ENCODE results near the gene IGLL1.
"Not testable (repeated sequence)": the region's sequence is repeated elsewhere in the genome, so short reads cannot be mapped to it uniquely, and the experiment has no call there.

The IGLL1 gene

GRCh38 chr22:23539839-23540198 lies 40.3 kb downstream of the IGLL1 start:
- DNase-seq = not testable (repeated sequence)

GRCh38 chr22:23539135-23539838 lies 40.8 kb downstream of the IGLL1 start:
- peak; percentile 96 for DNase-seq

GRCh38 chr22:23538696-23539030 lies 41.4 kb downstream of the IGLL1 start:
- peak; percentile 16 for DNase-seq

GRCh38 chr22:23537830-23538695 lies 42.0 kb downstream of the IGLL1 start:
- peak; percentile 22 for DNase-seq

- peak; percentile 89 for DNase-seq
Observed at GRCh38 chr22:23537416-23537815, 42.7 kb downstream of the IGLL1 start.

GRCh38 chr22:23536821-23537345 lies 43.2 kb downstream of the IGLL1 start:
- peak; percentile 54 for DNase-seq

GRCh38 chr22:23535790-23536661 lies 44.1 kb downstream of the IGLL1 start:
- peak; percentile 72 for DNase-seq

GRCh38 chr22:23534851-23535717 lies 45.0 kb downstream of the IGLL1 start:
- no peak for DNase-seq

GRCh38 chr22:23534201-23534850 lies 45.8 kb downstream of the IGLL1 start:
- no peak for DNase-seq

- DNase-seq = peak; percentile 33
Observed at GRCh38 chr22:23533771-23534191, 46.3 kb downstream of the IGLL1 start.

GRCh38 chr22:23533328-23533762 lies 46.7 kb downstream of the IGLL1 start:
- peak; percentile 85 for DNase-seq

GRCh38 chr22:23532731-23533130 lies 47.4 kb downstream of the IGLL1 start:
- no peak for DNase-seq

- DNase-seq = no peak
Observed at GRCh38 chr22:23531966-23532705, 48.0 kb downstream of the IGLL1 start.

GRCh38 chr22:23531283-23531956 lies 48.7 kb downstream of the IGLL1 start:
- no peak for DNase-seq

- no peak for DNase-seq
Observed at GRCh38 chr22:23530766-23531282, 49.3 kb downstream of the IGLL1 start.

GRCh38 chr22:23530106-23530505 lies 50.0 kb downstream of the IGLL1 start:
- DNase-seq = no peak

GRCh38 chr22:23529166-23530103 lies 50.7 kb downstream of the IGLL1 start:
- no peak for DNase-seq

- no peak for DNase-seq
Observed at GRCh38 chr22:23527971-23528740, 51.9 kb downstream of the IGLL1 start.

Measured in NCI-H69 (cell line).